DOHH2 (cell line): ENCODE results near the gene SP2.

ENCODE experiments used
- CTCF ChIP-seq: fragments of 200-600 bp; sonication (generic); IDR thresholded peaks from one replicate; pipeline ENCODE4 v1.5.1; 2014; ENCODE audit warnings: antibody characterized with exemption, mild to moderate bottlenecking, low read depth, low read length; ENCODE audit not compliant: poor library complexity, severe bottlenecking
- EZH2phosphoT487 ChIP-seq: fragments of 200-600 bp; sonication (generic); IDR thresholded peaks from 2 replicates; pipeline ENCODE4 v1.6.1; 2017; ENCODE audit warnings: borderline replicate concordance, mild to moderate bottlenecking, antibody characterized with exemption, low read length, moderate library complexity, mixed read lengths

- TF ChIP-seq EZH2phosphoT487: no peak
- no peak for TF ChIP-seq CTCF
Observed at GRCh38 chr17:47872651-47873161, 23.3 kb upstream of the SP2 start.
